AG09319 (cell line): ENCODE results near the gene CAMK2B.

Experiments
- DNase-seq: peaks from one replicate; pipeline ENCODE4 v3.0.0-alpha.2; 2010; ENCODE audit warnings: low read depth; ENCODE audit errors: extremely low read depth
- TF ChIP-seq, protein P1 (sequence below): IDR thresholded peaks from 2 replicates; pipeline ENCODE4 v1.5.1; 2011; ENCODE audit warnings: low read depth, mild to moderate bottlenecking, inconsistent platforms, low read length, moderate library complexity

Gene CAMK2B

DNA sequence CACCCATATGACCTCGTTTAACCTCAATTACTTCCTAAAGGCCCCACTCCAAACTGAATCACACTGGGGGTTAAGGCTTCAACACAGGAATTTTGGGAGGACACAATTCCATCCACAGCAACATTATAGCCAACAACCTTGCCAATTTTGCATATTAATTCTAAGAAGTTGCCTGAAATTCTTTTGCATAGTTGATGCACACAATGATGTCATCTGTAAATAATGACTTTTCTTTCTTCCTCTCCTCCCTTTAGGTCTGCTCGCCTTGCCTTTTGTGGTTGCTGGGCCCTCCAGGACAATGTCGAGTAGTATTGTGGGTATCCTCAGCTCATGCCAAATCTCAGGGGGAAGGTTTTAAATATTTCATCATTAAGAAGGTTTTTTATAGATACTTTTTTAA is 16.0 kb upstream of the CAMK2B start:
- DNase-seq: no peak
- TF ChIP-seq, protein P1, sequence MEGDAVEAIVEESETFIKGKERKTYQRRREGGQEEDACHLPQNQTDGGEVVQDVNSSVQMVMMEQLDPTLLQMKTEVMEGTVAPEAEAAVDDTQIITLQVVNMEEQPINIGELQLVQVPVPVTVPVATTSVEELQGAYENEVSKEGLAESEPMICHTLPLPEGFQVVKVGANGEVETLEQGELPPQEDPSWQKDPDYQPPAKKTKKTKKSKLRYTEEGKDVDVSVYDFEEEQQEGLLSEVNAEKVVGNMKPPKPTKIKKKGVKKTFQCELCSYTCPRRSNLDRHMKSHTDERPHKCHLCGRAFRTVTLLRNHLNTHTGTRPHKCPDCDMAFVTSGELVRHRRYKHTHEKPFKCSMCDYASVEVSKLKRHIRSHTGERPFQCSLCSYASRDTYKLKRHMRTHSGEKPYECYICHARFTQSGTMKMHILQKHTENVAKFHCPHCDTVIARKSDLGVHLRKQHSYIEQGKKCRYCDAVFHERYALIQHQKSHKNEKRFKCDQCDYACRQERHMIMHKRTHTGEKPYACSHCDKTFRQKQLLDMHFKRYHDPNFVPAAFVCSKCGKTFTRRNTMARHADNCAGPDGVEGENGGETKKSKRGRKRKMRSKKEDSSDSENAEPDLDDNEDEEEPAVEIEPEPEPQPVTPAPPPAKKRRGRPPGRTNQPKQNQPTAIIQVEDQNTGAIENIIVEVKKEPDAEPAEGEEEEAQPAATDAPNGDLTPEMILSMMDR: no peak

GRCh38 chr7:44338600-44338999 is 13.2 kb upstream of the CAMK2B start:
- TF ChIP-seq, protein P1: no peak
- DNase-seq: no peak

DNA sequence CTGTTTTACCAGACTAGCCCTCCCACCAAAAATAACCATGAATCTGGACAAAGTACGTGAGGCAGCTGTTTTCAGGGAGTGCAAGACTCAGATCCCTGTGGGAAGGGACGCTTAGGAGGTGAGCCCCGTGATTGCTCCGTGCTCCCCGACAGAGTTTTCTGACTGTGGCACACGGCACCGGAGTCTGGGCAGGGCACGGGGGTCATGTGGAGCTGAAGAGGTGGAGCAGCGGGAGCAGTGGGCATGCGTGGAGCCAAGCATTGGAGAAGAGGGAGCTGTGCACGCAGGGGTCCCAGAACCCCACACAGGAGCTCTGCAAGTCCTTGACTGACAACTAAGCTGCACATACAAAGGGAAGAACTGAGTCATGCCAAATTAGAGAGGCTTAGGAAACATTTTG is 11.1 kb upstream of the CAMK2B start:
- no peak for DNase-seq
- TF ChIP-seq, protein P1: no peak

DNA sequence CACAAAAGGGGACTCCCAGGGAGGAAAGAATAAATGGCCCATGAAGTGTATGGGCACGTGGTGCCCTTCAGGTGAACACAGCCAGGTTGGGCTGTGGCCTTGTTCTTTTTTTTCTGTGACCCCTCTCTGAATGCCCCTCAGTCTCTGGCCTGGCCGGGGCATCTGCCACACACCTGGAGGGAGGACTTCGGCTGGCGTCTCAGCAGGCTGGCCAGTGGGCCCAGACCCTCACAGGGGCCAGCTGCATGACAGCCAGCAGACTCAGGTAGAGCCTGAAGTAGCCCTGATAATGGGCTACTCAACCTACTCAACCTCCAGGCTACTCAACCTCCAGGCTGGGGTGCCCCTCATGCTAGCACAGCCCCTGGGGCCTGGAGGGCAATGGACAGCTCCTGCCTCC is 9.8 kb upstream of the CAMK2B start:
- no peak for DNase-seq
- TF ChIP-seq, protein P1: no peak

GRCh38 chr7:44334734-44335097 is 9.3 kb upstream of the CAMK2B start:
- TF ChIP-seq, protein P1: no peak
- no peak for DNase-seq

GRCh38 chr7:44333911-44334733 is 8.7 kb upstream of the CAMK2B start:
- TF ChIP-seq, protein P1: no peak
- no peak for DNase-seq

DNA sequence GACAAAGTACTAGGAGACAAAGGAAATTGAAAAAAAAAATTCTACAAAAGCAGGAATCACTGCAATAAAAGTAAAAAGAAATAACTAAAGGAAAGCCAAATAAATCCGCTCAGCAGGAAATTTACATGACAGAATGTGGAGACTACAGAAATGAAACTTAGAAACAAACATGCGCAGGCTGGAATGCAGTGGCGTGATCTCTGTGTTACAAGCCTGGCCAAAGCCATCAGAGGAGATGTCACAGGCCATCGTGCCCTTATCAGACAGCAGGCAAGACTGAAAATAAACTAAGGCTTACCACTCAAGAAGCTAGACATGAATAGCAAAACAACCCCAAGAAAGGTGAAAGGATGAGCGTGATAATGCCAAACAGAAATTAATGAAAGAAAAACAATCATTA is 6.3 kb upstream of the CAMK2B start:
- DNase-seq: no peak
- TF ChIP-seq, protein P1: no peak
